ENCODE measurements around the gene PRDM5.
A peak's percentile ranks its signal among the peaks of the same experiment; 100 is the strongest.

Gene PRDM5

DNA sequence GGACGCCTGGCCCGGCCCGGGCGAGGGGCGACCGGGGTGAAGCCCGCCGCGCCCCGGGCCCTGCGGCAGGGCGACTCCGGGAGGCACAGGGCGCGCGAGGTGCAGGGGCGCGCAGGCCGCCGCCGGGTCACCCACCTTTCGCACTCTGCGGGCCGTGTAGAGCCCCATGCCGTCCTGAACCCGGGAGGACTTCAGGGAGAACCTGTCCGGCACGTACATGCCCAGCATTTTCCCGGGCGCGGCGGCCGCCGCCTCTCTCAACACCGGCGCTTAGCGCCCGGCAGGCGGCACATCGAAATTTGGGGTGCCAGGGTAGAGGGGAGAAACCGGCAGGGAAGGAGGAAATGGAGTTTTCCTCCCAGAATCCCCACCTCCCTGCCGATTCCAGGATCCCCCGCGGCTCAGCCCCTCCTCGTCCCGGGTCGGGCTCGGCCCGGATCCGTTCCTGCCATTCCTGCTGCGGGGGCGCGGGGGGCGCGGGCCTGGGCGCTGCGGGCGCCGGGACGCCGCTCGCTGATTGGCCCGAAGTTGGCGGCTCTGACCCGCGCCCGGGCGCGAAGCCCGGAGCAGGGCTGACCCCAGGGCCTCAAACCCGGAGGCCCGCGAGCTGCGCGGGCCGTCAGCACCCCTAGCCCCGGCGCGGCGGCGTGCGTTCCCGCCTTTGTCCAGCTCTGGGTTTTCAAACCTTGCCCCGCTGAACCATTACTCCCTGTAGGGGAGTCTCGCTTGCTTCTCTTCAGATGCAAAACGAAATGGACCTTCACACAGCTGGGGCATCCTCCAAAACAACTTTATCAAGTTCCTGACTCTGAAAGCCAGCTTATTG, at the start of gene PRDM5:
Gene PRDM5 (minus strand): TSS at position 346 of the 826 bp plus-strand sequence. CDS start 118 bp downstream, at position 228.
- peak in 2 of 3 experiments; percentile 1 to 12 for DNase-seq (ENCODE audit: low read depth in 3 of 3)

DNA sequence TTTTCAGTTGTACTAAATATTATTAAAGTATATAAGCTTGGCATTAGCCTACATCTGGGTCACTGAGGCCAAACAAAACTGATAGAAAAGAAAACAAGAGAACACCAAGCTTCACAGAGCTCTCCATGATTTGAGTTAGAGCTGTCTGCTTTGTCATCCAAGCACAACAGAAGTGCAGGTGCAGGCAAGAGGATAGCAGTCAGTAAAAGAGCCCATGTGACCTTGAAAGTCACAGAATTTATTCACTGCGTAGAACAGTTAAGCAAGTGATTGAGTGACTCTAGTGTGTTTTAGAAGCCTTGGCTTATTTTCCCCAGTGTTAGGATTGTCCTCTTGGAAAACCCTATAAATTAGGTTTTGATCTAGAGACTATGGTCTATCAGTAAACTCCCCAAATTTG, 49.4 kb upstream of the PRDM5 start:
- no peak for DNase-seq (ENCODE audit: low read depth in 3 of 3)

DNA sequence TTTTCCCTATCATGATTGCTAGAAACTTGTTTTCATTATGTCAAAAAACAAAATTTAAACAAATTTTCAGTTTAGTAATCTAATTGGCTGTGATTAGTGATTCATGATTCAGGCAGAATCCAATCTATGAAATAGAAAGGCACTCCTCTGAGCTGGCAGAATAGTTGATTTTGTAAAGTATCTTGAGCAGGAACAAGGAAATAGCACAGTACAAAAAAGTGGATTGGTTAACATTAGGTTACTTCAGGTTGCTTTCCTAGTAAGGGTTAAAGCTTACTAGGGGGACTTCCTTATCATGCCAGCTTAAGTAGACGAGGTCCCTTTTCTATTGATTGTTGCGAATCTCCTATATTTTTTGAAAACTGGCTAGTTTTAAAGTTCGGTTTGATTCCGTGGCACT, 43.4 kb upstream of the PRDM5 start:
- DNase-seq (ENCODE audit: low read depth in 3 of 3), result no peak

DNA sequence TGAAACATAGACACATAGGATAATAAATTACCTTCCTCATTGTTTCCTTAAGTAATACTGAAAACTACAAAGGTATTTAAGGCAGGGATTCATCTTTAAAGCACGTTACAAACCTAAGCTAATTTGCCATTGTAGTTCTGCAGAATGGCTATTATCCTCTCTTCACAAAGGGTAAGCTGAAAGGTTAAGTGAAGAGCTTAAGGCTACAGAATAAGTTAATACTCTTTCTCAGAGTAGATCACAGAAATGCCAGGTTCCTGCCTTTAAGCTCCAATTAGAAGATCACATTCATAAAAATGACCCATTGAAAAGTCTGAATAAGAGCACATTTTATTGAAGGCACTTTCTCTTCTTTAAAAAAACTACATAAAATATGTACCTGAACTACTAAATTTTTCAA, 42.1 kb upstream of the PRDM5 start:
- DNase-seq (ENCODE audit: low read depth in 3 of 3), result no peak

DNA sequence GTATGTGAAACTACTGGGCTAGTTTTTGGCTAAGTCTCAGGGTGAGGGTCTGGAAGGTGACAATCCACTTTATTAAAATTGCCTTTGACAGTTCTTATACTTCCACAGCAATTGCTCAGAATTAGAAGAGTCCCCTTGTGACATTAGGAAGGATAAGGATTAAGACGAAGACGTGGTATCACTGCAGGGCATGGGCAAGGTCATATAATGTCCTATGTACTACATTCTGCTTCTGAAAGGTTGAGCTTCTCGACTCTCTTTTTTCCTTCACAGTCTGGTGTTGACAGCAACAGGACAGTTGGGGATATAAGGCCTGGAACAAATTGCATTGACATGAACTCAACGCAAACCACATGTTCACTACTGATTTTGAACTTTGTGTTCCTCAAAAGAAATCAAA, 40.9 kb upstream of the PRDM5 start:
- DNase-seq (ENCODE audit: low read depth in 3 of 3), result no peak

DNA sequence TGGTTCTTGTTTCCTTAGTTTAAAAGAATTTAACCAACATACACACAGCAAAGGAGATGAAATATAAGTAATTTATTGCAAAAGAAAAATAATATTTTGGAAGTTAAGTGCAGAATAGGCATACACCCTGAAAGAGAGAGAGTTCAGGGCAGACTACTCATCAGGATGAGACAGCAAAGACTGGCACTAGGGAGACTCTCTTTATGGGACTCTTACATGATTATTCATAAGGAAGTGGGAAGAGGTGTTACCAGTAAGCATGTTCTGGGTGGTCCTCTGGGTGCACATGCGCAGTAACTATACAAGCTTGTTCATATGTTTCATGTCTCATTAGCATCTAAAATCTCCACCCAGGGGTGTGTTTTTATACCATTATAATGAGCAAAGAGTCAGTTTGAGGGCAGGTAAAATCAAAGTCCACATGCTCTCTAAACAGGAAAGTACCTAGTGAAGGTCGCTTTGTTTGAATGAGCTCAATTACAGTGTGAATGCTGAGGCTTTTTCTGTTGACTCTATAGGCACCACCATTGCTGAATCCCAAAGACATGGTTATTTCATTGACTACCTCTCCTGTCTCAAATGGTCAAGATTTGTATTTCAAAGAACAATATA, 38.2 kb upstream of the PRDM5 start:
- no peak for DNase-seq (ENCODE audit: low read depth in 3 of 3)

DNA sequence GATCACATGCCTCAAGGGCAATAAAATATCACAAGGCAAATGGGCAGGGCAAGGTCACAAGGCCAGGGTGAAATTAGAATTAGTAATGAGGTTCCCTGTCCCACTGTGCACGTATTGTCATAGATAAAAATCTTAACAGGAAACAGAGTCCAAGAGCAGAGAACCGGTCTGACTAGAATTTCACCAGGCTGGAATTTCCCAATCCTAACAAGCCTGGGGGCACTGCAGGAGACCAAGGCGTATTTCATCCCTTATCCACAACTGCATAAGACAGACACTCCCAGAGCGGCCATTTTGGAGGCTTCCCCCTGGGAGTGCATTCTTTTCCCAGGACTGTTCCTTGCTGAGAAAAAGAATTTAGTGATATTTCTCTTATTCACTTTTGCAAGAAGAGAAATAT, 25.9 kb upstream of the PRDM5 start:
- DNase-seq (ENCODE audit: low read depth in 3 of 3), result no peak

DNA sequence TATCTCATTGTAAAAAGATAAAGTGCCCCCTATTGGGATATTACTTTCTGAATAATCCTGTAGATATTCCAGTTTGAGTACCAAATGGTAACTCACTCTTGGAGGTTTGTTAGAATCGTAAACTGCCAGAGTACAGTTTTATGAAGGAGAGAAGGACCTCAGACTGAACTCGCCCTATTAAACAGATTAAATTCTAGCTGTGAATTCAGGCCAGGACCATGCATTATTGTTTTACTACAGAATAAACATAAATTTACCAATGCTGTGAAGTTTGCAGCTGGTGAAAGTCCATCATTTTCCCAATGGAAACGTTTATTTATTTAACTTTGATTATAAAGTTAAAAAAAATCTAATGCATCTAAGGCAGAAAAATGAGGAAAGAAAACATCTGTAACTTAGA, 20.2 kb upstream of the PRDM5 start:
- no peak for DNase-seq (ENCODE audit: low read depth in 3 of 3)

DNA sequence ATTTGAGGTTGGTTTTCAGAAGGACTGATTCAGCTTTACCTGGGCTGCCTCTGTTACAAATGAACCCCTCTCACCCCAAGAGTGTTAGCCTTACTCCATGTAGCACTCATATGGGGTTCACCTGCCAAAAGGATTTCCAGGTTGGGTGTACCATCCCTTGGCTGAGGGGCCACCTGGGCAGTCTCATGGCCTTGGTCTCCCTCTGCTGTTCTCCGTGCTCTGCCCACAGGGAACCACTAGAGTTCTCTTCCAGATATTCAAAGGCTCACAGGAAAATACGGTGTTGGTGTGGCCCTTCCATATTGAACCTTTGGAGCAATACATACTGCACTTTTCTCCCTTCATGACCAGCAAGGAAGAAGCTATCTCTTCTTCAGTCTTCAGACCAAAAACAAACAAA, 18.0 kb upstream of the PRDM5 start:
- DNase-seq (ENCODE audit: low read depth in 3 of 3), result no peak

DNA sequence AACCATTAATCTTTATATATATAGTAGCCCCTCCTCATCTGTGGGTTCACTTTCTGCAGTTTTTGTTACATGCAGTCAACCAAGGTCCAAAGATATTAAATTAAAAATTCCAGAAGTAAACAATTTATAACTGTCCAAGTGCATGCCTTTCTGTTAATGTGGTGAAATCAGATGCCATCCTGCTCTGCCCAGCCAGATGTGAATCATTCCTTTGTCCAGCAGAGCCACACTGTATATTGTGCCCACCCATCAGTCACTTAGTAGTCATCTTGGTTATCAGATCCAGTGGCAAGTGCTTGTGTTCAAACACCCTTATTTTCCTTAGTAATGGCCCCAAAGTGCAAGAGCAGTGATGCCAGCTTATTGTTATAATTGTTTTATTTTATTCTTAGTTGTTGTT, 17.2 kb upstream of the PRDM5 start:
- no peak for DNase-seq (ENCODE audit: low read depth in 3 of 3)

DNA sequence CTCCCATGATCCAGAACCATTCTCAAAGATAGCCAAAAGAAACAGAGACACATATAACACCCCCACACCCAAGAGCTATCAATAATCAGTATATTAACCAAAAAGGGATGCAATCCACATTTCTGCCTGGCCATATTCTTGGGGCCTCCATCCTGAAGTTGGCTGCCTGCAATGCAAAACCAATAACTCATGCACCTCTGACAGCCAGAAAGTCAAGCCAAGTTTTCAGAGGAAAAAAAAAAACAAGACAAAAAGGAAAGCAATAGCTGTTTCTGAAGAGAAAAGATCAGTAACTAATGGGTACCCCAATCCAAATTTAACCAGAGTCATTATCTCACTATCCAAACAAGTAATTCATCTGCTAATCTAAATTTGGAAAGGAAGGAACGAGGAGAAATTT, 7.3 kb upstream of the PRDM5 start:
- DNase-seq (ENCODE audit: low read depth in 3 of 3), result no peak

DNA sequence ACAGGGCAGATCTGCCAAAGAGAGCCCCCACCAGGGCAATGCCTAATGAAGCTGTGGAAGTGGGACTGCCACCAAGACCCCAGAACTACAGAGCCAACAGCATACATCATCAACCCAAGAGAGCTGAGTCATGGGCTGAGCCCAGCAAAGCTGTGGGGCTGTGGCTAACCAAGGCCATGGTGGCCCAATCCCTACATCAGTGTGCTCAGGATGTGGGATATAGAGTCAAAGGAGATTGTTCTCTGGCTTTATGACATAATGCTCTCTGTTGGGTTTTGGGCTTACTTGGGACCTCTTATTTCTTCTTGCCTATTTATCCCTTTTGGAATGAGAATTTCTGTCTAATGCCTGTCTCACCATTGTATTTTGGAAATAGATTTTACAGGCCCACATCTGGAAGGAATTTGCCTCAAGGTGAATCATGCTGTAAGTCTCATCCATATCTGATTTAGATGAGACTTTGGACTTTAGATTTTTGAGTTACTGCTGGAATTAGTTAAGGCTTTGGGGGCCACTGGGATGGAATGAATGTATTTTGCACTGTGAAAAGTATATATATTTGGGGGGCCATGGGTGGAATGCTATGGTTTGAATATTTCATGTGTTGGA, 5.4 kb upstream of the PRDM5 start:
- no peak for DNase-seq (ENCODE audit: low read depth in 3 of 3)

DNA sequence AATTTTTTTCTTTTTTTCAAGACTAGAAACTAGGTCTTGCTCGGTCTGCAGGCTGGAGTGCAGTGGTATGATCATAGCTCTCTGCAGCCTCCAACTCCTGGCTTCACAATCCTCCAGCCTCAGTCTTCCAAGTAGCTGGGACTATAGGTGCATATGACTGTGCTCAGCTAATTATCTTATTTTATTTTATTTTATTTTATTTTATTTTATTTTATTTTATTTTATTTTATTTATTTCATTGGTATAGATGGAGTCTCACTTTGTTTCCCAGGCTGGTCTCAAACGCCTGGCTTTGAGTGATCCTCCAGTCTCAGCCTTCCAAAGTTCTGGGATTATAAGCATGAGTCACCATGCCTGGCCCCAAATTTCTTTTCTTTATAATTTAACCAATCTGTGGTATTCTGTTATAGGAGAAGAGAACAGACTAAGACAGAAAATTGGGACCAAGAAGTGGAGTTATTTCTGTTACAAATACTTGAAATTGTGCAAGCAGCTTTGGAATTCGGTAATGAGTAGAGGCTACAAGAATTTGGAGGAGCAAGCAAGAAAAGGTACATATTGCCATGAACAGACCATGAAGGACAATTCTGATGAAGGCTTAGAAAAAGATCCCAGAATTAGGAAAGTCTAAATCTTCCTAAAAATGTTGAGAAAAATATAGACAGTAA, 4.0 kb upstream of the PRDM5 start:
- DNase-seq (ENCODE audit: low read depth in 3 of 3), result no peak

DNA sequence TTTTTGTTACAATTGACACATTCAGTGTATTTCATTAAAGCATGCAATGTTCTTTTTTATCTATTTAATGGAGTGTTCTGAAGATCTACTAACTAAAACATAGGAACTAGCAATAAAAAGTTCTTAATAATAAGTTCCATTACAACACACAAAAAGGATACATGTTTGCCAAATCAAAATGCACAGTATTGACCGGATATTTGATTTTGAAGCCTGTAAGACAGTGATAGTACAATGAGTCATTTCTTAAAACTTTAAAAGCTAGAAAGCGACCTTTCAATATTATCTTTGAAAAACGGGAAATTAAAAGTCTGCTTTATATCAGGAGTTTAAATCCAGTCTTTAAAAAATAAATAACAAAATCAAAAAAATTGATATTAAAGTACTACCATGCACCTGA, 2.4 kb upstream of the PRDM5 start:
- no peak for DNase-seq (ENCODE audit: low read depth in 3 of 3)

DNA sequence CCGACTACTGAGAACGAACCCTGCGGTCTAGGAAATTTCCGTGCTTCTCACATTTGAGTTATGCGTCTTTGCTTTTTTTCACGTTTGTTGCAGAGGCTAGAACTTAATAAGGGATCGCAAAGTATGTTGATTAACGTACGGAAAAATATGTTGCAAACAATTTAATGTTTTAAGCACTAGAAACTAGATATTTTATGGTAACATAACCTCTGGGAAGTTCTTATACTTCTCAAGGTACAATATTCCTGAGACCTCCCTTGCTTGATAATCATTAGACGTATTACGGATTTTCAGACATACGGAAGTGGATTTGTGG, 639 bp upstream of the PRDM5 start:
- no peak for DNase-seq (ENCODE audit: low read depth in 3 of 3)

DNA sequence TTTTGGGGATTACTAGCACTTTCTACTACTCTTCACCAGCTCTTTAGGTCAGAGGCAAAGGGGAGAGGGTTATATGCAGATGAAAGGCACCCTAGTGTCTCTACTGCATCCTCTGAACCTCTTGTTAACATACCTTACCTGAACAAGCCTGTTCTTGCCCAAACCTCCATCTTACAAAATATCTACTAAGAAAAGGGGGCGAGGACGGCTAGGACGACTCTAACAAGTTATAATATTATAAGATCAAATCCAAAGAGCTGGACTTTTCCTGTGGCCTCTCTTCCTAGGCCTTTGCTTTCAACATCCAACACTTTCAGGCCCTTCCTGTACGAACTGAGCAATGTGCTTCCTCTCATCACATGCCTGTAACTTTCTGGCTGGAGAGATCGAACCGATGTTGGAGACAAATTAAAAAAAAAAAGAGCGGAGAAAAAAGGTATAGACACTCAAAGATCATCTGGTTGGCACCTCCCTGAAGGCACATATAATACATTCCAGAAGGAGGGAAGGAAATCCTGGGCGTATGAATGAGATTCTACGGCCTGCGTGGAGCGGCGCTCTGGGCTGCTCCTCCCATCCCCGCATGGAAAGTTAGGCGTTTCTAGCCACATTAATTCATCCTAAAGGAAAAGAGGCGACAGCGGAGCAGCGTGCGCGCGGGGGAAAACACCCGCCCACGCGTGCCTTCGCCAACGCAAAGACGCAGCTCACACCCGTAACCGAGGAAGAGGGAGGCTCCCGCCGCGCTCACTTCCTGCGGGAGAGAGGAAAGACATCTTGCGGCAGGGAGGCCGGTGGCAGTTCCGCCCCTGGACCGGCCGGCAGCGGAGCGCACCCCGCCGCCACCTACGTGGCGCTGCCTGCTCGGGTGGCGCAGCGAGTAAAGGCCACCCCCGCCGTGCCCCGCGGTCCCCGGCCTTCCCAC, 808 bp downstream of the PRDM5 start:
- DNase-seq (ENCODE audit: low read depth in 3 of 3), result peak; percentile 18 to 35 (median 28)

DNA sequence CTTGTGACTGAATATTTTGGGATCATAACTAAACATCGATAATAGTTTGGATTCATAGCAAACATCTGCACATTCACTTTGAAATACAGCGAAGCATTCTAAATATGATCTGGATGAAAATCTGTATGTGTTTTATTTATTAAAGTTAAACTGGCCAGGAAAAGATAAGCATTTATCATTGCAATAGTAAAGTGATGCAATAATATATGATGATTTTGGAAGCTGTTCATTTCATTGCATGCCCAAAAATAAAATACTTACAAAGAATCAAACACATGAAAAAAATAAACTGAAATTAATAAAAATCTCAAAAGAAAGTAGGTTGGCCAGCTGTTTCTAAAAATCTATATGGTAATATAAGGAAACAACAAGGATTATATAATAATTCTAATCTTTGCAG, 1.9 kb downstream of the PRDM5 start:
- no peak for DNase-seq (ENCODE audit: low read depth in 3 of 3)

DNA sequence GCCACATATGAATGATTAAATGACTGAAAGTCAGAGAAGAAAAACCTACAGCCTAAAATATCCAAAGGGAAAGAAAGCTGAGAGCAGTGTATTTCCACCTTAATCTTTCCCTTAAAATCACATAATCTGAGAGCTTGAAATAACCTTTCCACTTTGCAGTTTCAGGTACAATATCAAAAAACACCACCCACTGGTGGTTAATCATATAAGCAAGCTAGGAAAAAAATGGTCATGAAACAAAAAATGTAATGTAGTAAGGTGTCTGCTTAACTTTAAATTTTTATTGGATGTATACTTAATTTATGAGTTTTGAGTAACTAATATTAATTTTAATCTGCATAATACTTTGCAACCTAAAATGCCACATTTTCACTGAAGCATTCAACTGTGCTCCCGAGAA, 3.2 kb downstream of the PRDM5 start:
- no peak for DNase-seq (ENCODE audit: low read depth in 3 of 3)

DNA sequence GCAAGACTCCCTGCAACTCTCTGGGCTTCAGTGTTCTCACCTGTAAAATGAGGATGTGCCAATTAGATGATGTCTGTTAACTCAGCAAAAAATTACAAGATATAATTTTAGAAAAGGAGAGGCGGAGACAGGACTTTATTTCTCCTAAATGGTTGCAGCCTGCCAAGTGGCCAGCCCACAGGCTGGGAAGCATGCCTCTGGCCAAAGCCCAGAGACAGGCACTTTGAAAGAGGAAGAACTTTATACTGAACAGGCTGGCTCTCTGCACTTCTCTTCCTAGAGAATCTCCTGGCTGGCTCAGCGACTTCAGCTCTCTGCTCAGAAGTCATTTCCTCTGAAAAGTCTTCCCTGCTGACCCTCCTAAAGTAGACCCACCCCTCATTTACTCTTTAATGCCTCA, 3.7 kb downstream of the PRDM5 start:
- DNase-seq (ENCODE audit: low read depth in 3 of 3), result no peak

DNA sequence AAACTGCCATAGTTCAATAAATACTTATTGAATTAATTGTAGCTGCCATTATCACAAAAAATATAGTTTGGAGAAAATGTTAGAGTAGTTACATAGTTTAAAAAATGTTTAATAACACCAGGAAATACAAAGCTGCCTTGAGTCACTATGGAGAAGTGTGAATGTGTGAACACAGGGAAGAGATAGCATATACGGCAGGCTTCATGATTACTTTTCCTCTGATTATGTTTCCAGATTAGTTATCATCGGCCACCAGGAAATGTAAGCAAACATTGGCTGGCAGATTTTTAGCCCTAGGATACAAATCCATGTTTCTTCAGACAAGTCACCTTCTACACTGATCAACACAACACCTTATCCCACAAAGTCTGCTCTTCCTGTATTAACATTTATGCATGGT, 4.4 kb downstream of the PRDM5 start:
- DNase-seq (ENCODE audit: low read depth in 3 of 3), result no peak

DNA sequence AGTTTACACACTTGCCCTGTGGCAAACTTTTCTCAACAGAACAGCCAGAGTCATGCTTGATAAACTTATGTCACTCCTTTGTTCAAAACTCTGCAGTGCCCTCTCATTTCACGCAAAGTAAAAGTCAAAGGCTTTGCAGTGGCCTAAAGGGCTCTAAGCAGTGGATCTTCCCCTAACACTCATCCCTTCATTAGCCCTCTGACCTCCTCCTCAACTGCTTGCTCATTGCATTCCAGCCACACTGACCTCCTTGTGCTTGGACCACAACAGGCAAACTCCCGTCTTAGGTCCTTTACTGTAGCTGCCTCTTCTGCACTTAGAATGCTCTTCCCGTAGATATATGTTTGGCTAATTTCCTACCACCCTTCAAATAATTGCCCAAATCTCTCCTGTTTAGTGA, 5.6 kb downstream of the PRDM5 start:
- no peak for DNase-seq (ENCODE audit: low read depth in 3 of 3)

DNA sequence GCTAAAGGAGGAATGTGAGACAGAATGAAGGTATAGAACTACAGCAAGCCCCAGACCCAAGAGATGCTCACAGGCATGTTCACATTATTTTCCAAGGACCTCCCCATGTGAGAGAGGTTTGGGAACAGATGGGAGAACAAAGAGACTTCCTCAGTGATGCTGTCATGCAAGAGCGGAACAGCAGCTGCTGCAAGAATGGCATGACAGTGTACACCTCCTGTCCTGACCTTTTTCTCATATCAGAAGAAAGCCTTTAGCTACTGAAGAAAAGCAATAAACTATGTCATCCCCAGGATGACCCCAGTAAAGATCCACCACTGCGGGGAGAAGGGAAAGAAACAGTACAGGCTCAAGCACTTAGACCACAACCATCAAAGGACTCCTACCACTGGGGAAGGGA, 7.2 kb downstream of the PRDM5 start:
- no peak for DNase-seq (ENCODE audit: low read depth in 3 of 3)

Measured in stimulated activated CD4-positive, alpha-beta T cell treated with anti-CD3 and anti-CD28 coated beads, TNF-alpha, amount 100 ng/mL, for 4 hours (primary cell).